T follicular helper cell (primary cell): Measurements from ENCODE around the gene ZNF527.
"Not testable (repeated sequence)": the region's sequence is repeated elsewhere in the genome, so short reads cannot be mapped to it uniquely, and the experiment has no call there.

Experiments used
- DNase-seq: peaks from one replicate; pipeline ENCODE4 v3.0.0-alpha.2; 2020; ENCODE audit warnings: low read depth
- total RNA-seq, 2 experiments: gene quantifications; one replicate each; lab custom pipeline; 2026; lab: John Stamatoyannopoulos, UW

The ZNF527 gene
- total RNA-seq = 15.8 to 22.3 reads per million in 2 experiments

DNA sequence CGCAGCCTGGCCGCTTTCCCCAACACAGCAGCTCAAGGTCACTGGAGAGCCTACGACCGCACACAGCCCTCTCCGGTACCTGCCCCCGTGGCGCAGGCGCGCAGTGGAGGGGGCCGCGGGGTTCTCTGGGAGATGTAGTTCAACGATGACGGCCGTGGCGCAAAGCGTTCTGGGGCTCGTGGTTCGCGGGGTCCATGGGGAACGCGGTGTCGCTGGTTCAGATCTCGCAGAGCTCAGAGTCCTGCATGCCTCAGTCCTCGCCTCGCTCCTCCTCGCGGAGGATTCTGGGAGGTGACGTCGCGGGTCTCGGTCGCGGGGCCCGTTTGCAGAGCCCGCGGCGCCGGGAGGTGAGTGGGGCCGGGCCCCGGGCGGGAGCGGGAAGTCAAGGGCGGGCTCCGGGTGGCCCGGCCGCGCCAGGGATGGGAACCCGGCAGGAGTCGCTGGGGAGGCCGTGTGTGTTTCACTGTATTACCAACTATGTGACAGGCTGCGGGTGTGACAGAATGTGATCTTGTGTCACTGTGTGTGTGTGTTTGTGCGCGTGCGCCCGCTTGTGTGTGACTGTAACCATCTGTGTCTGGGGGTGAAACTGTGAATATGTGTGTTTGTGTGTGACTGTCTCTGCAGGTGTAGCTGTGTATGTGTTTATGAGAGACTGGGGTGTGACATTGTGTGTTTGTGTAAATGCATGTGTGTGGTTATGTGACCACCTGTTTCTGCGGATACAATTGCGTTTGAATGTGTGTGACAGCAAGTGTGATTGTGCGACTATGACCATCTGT, at the start of gene ZNF527:
ZNF527 (plus strand) TSS at position 220 of the 782 bp plus-strand sequence. CDS start 3,100 bp downstream, outside the sequence.
- peak; percentile 95 for DNase-seq

DNA sequence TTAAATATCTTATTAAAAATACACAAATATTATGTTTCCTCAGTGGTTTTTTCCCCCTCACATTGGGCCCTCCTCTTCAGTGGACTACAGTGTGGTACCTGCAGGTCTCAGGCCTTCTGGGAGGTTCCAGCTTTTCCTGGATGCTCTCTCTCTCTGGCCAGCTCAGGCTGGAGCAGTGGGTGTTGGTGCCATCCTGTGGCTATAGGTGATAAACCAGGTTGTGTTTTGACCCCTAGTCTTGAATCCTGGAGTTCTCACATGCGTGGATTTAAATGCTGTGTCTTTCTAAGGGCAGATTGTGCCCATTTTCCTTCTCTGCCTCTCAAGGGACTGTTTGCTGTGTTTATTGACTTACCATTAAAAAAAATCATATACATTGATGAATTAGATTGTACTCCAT, 41.2 kb upstream of the ZNF527 start:
- DNase-seq = no peak

DNA sequence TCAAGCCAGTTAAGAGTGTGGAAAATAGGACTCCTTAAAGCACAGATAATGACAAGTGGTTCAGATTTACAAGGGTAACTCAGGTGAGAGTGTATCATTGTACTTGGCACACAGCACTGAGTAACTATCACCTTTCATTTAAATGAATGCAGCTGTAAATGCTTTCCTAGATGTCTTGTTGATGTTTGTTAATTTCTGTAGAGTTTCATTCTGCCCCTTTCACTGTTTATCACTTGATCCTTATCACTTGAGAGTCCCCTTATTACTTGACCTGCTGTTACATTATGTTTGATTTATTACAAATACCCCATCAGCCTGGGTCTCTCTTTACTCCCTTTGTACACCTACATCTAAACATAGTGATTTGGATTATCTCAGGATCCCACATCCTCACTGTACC, 38.1 kb upstream of the ZNF527 start:
- no peak for DNase-seq

DNA sequence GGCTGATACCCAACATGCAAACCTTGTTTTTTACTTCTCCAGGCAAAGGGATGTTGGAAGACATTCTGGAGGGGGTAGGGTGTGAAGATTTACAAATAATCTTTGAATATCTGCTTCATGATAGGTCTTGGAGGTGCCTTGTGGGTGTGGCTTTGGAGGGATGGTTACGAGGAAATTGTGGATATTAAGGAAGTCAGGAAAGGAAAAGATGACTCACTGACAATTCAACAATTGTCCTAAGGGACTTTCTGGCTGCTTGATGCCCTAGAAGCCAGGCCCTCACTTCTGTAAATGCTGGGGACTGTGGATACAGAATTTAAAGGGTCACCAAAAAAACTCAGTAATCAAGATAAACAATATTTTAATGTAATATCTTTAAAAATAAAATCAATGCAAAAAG, 37.4 kb upstream of the ZNF527 start:
- no peak for DNase-seq

DNA sequence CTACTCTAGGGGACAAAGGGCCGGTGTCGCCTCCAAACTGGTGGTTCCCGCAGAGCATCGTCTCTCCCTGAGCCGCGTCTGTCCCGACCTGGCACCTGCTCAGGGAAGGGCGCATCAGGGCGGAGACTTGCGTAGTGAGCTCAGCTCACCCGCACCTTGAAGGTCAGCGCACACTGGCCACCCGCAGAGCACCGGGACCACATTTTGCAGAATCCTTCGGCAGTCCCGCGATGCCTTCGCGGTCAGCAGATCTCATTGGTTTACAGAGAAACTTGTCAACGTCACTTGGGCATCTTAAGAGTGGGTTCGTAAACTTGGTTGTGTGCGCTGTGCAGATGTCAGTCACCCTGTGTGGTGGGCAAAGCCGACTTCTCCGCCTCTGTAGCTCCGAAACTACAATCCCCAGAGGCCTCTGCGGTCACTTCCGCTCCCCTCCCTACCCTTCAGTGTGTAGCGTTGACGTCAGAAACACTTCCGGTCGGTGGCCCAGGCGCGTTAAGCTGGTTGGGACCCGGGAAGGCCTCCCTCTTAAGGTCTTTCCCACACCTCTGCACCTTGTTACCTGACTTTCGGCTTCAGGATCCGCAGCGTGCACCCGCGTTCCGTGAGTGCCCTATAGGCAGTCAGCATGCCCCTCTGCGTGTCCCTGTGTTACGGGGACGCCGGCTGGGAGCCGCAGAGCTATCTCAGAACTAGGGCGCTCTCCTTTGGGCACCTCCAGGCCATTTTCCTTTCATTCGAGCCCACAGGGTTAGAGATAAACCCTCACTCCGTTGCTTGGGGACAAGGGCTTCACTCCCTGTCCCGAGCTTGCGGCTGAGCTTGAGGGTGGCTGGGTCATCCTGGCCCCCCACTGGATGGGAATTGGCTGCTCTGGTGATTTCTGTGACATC, 36.5 kb upstream of the ZNF527 start:
- DNase-seq = peak; percentile 88

DNA sequence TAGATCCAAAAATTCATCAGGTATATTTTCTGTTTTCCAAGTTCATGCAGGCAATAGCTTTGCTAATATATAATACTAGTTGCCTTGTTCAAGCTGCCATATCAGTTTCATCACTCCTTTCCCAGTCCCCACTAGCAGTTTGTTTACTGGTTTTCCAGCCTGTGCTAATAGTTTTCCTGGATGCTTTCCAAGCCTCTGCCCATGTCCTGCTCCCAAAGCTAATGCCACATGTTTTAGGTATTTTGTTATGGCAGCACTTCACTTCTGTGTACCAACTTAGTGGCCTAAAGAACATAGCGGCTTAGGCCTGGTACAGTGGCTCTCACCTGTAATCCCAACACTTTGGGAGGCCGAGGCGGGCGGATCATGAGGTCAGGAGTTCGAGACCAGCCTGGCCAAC, 28.1 kb upstream of the ZNF527 start:
- no peak for DNase-seq

DNA sequence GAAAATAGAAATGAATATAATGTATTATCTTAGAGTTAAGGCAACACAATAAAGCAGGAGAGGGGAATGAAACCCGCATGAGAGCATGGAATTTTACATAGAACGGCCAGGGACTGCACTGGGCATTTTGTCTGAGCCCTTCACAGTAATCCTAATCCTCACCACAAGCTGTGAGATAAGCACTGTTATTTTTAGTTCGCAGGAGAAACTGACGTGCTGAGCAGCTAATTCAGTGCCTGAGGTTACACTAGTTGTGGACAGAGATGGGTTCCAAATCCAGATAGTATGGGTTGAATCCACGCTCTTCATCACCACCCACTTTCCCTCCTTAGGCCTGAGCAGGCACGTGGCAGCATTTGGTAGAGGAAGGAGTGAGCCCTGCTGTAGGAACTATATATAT, 24.8 kb upstream of the ZNF527 start:
- DNase-seq = no peak

DNA sequence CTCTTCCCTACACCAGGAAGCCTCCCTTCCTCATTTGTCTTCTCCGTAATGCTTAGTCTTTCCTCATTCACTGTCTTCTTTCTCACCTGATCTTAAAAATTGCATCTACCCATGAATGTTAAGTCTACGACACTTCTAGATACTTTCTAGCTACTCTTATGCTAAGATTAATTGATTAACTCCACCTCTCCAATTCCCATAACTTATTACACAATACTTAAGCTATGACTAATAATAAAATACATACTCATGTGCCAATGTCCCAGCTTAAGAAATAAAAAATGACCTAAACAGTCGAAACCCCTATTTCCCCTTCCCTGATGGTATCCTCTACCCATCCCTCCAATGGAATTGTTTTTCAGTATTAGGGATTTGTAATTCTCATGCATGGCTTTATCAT, 22.8 kb upstream of the ZNF527 start:
- DNase-seq = no peak

DNA sequence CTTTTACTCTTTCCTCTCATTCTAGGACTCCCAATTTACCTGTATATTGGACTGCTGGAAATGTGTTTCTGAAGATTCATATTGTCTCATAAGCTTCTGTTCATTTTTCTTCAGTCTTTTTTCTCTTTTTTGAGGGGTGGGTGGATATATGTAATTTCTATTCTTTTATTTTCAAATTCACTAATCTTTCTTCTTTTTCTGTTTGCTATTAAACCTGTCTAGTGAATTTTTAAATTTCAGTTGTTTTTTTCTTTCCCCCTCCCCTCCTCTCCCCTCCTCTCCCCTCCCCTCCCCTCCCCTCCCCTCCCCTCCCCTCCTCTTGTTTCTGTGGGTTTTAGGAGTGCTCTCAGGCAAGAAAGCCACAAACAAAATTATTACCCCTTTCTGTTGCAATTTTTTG, 16.9 kb upstream of the ZNF527 start:
- DNase-seq = no peak

DNA sequence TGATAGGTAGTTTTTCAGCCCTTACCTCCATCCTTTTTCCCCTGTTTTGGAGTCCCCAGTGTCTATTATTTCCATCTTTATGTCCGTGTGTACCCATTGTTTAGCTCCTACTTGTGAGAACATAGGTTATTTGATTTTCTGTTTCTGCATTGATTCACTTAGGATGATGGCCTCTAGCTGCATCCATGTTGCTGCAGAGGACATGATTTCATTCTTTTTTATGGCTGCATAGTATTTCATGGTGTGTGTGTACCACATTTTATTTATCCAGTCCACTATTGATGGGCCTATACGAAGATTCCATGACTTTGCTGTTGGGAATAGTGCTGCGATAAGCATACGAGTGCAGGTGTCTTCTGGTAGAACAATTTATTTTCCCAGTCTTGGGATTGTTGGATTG, 15.0 kb upstream of the ZNF527 start:
- no peak for DNase-seq

DNA sequence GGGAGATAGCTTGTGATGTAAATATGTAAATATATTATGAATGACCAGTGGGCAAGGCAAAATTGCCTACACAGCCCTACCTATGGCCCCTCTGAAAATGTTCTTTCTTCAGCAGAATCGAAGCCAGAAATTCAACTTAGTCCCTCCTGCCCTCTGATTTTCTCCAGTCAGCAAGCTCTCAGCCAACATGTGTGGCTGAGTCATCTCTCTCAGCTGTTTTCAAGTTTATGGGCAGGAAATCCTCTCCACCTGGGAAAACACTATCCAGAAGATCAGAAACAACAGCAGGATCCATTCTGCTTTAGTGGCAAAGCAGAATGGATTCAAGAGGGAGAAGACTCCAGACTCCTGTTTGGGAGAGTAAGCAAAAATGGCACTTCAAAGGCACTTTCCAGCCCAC, 8.9 kb upstream of the ZNF527 start:
- DNase-seq = no peak

DNA sequence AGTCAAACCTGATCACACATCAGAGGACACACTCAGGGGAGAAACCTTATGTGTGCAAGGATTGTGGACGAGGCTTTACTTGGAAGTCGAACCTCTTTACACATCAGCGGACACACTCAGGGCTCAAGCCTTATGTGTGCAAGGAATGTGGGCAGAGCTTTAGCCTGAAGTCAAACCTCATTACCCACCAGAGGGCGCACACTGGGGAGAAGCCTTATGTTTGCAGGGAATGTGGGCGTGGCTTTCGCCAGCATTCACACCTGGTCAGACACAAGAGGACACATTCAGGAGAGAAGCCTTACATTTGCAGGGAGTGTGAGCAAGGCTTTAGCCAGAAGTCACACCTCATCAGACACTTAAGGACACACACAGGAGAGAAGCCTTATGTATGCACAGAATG, 8.2 kb upstream of the ZNF527 start:
- DNase-seq = no peak

DNA sequence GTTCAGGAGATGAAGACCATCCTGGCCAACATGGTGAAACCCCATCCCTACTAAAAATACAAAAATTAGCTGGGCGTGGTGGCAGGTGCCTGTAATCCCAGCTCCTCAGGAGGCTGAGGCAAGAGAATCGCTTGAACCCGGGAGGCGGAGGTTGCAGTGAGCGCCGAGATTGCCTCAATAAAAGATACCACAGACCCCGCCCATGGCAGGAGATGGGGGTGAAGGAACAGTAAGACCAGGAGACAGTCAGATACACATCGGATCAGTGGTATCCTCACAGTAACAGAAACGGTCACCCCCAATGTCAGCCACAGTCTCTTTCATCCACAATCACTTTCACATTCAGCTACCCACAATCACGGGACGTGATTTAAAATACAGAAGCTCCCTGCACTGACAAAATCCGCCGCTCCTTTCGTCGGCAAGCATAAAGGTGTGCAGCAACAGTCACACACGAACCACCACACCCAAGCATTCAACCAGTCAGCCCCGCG, 466 bp upstream of the ZNF527 start:
- not testable (repeated sequence) for DNase-seq

DNA sequence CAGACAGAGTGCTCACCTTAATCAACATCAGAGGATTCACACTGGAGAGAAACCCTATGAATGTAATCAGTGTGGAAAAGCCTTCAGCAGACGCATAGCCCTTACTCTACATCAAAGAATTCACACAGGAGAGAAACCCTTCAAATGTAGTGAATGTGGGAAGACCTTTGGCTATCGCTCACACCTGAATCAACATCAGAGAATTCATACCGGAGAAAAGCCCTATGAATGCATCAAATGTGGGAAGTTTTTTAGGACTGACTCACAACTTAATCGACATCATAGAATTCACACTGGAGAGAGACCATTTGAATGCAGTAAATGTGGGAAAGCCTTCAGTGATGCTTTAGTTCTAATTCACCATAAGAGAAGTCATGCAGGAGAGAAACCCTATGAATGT, 18.3 kb downstream of the ZNF527 start:
- no peak for DNase-seq

DNA sequence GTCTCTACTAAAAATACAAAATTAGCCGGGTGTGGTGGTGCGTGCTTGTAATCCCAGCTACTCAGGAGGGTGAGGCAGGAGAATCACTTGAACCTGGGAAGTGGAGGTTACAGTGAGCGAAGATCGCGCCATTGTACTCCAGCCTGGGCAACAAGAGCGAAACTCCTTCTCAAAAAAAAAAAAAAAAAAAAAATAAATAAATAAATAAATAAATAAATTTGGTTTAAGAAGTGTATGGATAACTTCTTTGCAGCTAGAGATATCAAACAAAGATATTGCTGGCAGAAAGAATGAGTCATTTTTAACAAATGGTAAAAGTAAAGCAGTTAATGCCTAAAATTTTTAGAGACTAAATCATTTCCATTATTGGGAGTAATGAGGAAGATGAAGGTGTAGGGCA, 20.5 kb downstream of the ZNF527 start:
- DNase-seq = not testable (repeated sequence)

DNA sequence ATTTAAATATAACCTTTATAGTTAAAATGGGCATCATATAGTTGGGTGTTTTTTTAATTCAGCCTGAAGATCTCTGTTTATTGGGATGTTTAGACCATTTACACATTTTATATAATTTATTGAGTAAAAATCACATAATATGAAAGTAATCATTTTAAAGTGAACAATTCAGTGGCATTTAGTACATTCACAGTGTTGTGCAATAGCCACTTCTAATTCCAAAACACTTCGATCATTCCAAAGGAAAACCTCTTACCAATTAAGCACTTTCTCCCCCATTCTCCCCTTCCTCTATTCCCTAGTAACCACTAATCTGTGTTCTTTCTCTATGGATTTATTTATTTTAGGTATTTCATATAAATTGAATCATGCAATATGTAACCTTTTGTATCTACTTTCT, 30.2 kb downstream of the ZNF527 start:
- no peak for DNase-seq

DNA sequence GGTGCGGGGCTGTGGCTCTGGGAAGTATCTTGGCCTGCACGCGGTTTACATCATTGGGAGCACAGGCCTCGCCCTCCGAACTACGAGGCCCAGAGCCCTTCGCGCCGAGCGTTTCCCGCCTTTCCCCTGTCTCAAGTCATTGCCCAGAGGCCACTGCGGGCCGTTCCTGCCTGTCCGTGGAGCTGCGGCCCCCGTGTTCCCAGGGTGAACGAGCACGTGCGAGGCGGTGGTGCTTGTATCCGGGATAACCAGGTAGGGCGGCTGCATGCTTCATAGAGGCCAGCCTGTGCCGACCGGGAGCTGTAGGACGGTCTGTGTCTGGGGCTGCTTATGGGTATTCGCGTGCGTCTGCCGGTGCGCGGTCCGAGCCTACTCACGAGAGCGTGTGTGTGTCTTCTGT, 32.5 kb downstream of the ZNF527 start:
- no peak for DNase-seq

DNA sequence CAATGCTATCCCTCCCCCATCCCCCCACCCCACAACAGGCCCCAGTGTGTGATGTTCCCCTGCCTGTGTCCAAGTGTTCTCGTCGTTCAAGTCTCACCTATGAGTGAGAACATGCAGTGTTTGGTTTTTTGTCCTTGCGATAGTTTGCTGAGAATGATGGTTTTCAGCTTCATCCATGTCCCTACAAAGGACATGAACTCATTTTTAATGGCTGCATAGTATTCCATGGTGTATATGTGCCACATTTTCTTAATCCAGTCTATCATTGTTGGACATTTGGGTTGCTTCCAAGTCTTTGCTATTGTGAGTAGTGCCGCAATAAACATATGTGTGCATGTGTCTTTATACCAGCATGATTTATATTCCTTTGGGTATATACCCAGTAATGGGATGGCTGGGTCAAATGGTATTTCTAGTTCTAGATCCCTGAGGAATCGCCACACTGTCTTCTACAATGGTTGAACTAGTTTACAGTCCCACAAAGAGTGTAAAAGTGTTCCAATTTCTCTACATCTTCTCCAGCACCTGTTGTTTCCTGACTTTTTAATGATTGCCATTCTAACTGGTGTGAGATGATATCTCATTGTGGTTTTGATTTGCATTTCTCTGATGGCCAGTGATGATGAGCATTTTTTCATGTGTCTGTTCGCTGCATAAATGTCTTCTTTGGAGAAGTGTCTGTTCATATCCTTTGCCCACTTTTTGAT, 35.4 kb downstream of the ZNF527 start:
- not testable (repeated sequence) for DNase-seq

DNA sequence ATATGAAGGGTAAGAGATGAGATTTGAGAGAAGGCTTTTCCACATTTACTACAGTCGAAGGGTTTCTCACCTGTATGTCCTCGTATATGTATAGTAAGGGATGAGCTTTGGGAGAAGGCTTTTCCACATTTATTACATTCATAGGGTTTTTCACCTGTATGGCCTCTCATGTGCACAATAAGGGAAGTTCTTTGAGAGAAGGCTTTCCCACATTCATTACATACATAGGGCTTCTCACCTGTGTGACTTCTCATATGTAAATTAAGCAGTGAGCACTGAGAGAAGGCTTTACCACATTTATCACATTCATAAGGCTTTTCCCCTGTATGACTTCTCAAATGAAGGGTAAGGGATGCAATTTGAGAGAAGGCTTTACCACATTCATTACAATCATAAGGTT, 41.8 kb downstream of the ZNF527 start:
- DNase-seq = no peak

DNA sequence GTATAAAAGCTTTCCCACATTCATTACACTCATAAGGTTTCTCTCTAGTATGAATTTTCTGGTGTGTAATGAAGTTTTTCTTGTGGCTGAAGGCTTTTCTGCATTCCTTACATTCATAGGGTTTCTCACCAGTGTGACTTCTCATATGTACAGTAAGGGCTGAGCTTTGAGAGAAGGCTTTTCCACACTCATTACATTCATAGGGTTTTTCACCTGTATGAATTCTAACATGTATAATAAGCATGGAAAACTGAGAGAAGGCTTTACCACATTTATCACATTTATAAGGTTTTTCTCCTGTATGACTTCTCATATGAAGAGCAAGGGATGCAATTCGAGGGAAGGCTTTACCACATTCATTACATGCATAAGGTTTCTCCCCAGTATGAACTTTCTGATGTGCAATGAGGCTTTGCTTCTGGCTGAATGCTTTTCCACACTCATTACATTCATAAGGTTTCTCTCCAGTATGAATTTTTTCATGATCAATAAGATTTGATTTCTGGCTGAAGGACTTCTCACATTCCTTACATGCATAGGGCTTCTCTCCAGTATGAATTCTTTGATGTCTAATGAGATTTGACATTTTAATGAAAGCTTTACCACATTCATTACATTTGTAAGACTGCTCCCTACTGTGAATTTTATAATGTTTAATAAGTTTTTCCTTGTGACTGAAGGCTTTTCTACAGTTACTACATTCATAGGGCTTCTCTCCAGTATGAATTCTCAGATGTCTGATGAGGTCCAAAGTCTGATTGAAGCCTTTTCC, 42.6 kb downstream of the ZNF527 start:
- no peak for DNase-seq
